Uterus (tissue), 2 donors: ENCODE data around the gene GUCA2A.

Experiments
- CTCF ChIP-seq, 4 experiments: fragments of 200-600 bp in 2 of 4; fragments of 450-650 bp in 2 of 4; sonication (generic) in 2 of 4; IDR thresholded peaks; one replicate each; pipeline ENCODE4 v1.5.1; 2016 to 2019; ENCODE audit warnings: antibody characterized with exemption in 4 of 4, mild to moderate bottlenecking in 2 of 4, moderate library complexity in 1 of 4
- POLR2A ChIP-seq, 2 donors: fragments of 450-650 bp; IDR thresholded peaks; one replicate each; pipeline ENCODE4 v1.6.1; 2016; ENCODE audit warnings: antibody characterized with exemption in 2 of 2, mild to moderate bottlenecking in 1 of 2, moderate library complexity in 1 of 2

DNA sequence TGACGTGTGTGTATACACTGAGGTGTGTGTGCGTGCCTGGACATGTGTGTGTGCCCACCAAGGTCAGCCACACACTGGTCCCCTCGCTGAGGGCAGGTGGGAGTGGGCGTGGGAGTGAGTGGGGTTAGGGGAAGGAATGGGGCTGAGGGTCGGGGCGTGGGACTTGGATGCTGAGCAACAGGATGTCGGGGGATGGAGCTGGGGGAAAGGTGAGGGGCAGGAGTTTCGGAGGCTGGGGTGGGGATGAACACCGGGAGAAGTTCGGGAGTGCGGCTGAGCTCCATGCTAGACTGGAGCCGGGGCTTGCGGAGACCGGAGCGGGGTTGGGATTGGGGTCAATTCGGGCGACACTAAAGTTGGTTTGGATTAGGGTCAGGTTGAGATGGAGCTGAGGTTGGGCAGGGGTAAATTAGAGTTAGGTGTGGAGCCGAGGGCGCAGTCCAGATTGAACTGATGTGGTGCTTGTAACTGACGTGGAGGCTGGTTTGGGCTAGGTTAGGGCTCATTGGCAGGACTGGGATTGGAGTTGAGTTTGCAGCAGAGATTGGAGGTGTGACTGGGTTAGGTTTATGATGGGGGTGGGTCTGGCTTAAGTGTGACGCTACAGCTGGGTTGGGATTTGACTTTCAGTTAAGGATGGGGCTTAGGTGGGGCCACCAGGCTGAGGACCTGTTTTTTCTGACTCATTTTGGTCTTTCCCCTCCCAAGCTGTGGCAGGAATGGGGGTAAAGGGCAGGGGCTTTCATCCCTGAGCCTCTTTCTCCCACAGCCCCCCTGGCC, 3.3 kb upstream of the GUCA2A start:
- TF ChIP-seq CTCF (IDR thresholded peaks at IDR 0.05): no peak
- no peak for TF ChIP-seq POLR2A (IDR thresholded peaks at IDR 0.05)
